GM12891 (cell line): ENCODE results near the gene PARS2.

Experiments used
- POLR2A ChIP-seq: IDR thresholded peaks from 2 replicates; pipeline ENCODE4 v1.6.1; 2011; ENCODE audit warnings: low read depth, low read length, control low read depth
- POLR2AphosphoS5 ChIP-seq: IDR thresholded peaks from 2 replicates; pipeline ENCODE4 v1.6.1; 2011; ENCODE audit warnings: low read depth, low read length, control low read depth

DNA sequence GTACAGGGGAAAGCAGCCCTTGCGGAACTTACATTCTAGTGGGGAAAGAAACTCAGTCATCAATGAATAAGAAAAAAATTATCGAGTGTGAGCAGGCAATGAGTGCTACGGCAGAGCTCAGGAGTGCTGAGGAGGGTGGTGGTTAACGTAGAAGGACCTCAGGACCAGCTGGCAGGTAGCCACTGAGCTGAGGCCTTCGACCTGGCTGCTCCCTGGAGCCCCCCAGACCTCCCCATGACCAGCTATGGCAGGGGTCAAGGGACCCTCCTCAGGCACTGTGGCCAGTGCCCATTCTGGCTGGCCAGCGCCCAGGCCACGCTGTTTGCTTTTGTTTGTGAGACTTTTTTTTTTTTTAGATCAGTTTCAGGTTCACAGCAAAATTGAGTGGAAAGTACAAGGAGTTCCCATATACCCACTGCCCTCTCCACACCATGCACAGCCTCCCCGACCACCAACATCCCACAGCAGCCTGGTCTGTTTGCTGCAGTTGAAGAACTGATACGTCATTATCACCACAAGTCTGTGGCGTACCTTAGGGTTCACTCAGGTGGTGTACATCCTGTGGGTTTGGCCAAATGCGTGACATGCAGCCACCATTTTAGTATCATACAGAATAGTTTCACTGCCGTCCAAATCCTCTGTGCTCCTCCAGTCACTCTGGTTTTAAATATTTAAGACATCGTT lies 48.6 kb upstream of the PARS2 start:
- TF ChIP-seq POLR2A (no peak), POLR2AphosphoS5 (no peak)
